Fibroblast of skin of left biceps (primary cell): ENCODE measurements around the gene STXBP6.

ENCODE experiments used
- DNase-seq, 2 experiments: peaks; one replicate each; pipeline ENCODE4 v3.0.0-alpha.2; 2013; ENCODE audit warnings: low read depth in 2 of 2

The STXBP6 gene

GRCh38 chr14:24915958-24916595 lies 133.9 kb downstream of the STXBP6 start:
- DNase-seq, result no peak

GRCh38 chr14:24915403-24915921 lies 134.5 kb downstream of the STXBP6 start:
- DNase-seq, result no peak

- DNase-seq, result no peak
Measured at GRCh38 chr14:24913746-24914145, 136.2 kb downstream of the STXBP6 start.

- no peak for DNase-seq
Measured at GRCh38 chr14:24913021-24913420, 136.9 kb downstream of the STXBP6 start.

GRCh38 chr14:24911324-24912109 lies 138.4 kb downstream of the STXBP6 start:
- peak; percentile 82 to 83 for DNase-seq

GRCh38 chr14:24910408-24910986 lies 139.4 kb downstream of the STXBP6 start:
- DNase-seq, result no peak

- DNase-seq, result no peak
Measured at GRCh38 chr14:24909523-24910302, 140.2 kb downstream of the STXBP6 start.

GRCh38 chr14:24908592-24909236 lies 141.2 kb downstream of the STXBP6 start:
- DNase-seq, result no peak

GRCh38 chr14:24904533-24904932 lies 145.4 kb downstream of the STXBP6 start:
- no peak for DNase-seq

GRCh38 chr14:24903337-24903736 lies 146.6 kb downstream of the STXBP6 start:
- peak in 1 of 2 experiments; percentile 34 for DNase-seq

GRCh38 chr14:24900269-24901100 lies 149.5 kb downstream of the STXBP6 start:
- DNase-seq, result peak; percentile 81 to 85

GRCh38 chr14:24897793-24898192 lies 152.2 kb downstream of the STXBP6 start:
- DNase-seq, result no peak

- no peak for DNase-seq
Measured at GRCh38 chr14:24895622-24896021, 154.3 kb downstream of the STXBP6 start.

GRCh38 chr14:24895243-24895583 lies 154.7 kb downstream of the STXBP6 start:
- peak in 1 of 2 experiments; percentile 12 for DNase-seq

- DNase-seq, result no peak
Measured at GRCh38 chr14:24894583-24895242, 155.2 kb downstream of the STXBP6 start.

GRCh38 chr14:24892497-24893051 lies 157.4 kb downstream of the STXBP6 start:
- DNase-seq, result no peak

GRCh38 chr14:24891987-24892496 lies 157.9 kb downstream of the STXBP6 start:
- no peak for DNase-seq

GRCh38 chr14:24890716-24891115 lies 159.2 kb downstream of the STXBP6 start:
- no peak for DNase-seq

GRCh38 chr14:24889843-24890242 lies 160.1 kb downstream of the STXBP6 start:
- no peak for DNase-seq
